ENCODE measurements around the gene LDLRAD4.
"Not testable (repeated sequence)": the region's sequence is repeated elsewhere in the genome, so short reads cannot be mapped to it uniquely, and the experiment has no call there.

Gene LDLRAD4

GRCh38 chr18:13481331-13481730 lies 262.8 kb downstream of the LDLRAD4 start:
- DNase-seq: no peak

DNA sequence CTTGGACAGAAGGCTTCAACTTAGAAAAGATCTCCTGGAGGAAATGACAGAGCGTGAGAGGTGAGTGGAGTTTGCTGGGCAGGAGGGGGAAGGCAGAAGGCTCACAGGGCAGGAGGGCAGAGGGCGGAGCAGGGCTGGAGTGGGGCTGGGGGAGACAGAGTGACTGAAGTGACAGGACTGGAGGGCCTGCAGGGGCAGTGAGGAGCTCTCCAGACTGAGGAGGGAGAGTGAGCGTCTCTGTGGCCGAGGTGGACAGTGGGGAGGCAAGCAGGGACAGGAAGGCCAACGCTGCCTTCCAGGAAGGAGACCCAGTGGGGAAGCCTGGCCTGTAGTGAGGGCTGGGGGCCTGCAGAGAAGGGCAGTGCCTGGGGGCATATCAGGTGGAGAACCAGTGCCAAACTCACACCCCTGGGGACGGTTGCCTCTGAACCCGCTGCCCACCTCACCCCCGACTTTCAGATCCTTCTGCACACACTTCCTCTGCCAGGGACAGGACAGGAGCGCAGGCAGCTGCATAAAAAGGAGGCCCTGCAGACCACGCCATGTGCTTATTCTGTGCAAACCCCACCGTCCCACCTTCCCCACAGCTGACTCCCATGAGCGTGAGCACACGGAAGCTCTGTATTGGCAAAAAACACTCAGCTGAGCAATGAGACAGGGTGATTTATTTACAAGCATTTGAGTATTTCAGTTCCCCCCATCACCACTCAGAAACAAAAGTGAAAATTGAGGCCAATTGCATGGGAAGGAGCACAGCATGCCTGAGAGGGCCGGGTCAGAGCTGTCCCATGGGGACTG lies 263.5 kb downstream of the LDLRAD4 start:
- no peak for DNase-seq

GRCh38 chr18:13482618-13482945 lies 264.0 kb downstream of the LDLRAD4 start:
- no peak for DNase-seq

GRCh38 chr18:13483316-13484270 lies 265.0 kb downstream of the LDLRAD4 start:
- DNase-seq: no peak

DNA sequence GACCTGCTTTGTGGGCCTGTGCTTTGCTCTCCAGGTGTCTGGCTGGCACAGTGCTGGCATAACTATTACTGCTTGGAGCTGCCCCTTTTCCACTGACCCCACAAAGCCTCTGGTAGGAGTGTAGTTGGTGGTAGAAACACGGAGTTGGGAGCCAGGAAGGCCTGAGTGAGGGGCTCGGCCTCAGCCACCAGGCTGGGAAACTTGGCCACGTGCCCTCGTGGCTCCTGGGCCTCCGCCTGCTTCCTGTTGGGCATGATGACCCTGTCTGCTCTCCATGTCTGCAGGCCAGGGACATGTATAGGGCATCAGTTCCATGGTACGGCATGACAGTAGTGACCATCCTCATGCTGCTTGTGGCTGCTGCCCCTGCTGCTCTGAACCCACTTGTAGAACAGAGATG lies 266.6 kb downstream of the LDLRAD4 start:
- DNase-seq: no peak

DNA sequence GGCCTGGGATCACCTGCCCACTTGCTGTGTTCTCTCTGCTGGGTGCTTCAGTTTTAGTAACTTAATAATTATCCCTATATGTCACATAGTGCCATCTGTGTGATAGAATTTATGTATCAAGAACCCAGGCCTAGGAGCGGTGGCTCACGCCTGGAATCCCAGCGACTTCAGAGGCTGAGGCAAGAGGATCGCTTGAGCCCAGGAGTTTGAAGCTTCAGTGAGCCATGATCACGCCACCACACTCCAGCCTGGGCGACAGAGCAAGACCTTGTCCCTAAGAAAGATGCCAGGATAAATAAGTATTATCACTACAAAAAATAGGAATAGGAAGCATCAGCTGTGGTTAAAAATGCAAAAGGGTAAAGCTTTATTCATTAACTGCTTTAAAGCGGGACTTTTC lies 267.0 kb downstream of the LDLRAD4 start:
- no peak for DNase-seq

DNA sequence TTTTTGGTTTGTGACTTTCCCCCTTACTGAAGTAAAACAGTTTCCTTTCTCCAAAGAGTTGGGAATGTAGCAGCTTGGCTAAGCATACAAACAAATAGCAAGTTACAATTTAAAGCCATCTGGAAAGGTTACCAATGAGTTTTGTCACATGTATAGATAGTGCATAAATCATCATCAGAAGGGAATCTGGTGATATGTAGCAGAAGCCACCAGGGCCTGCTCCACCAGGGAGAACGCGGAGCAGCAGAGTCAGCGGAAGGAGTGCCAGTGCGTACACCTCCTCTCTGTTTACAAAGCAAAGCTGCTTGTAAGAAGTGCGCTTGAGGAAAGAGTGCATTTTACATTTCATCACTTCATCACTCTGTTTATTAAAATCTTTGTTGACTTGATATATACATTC lies 267.7 kb downstream of the LDLRAD4 start:
- DNase-seq: no peak

- DNase-seq: no peak
Measured at GRCh38 chr18:13486686-13487085, 268.1 kb downstream of the LDLRAD4 start.

- DNase-seq: no peak
Measured at GRCh38 chr18:13487237-13487636, 268.7 kb downstream of the LDLRAD4 start.

- DNase-seq: no peak
Measured at GRCh38 chr18:13488281-13488929, 269.8 kb downstream of the LDLRAD4 start.

DNA sequence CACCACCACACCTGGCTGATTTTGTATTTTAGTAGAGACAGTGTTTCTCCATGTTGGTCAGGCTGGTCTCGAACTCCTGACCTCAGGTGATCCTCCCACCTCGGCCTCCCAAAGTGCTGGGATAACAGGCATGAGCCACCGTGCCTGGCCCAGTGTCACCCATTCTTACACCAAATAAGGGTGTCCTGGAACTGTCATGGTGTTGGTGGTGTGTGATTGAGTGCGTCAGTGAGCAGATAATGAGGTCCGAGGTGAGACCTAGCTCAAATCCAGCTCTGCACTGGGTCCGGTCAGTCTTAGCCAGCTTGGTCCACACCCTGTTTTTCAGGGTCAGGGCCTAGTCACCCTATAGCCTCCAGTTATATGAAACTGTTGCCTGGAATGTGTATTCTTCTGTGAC lies 270.7 kb downstream of the LDLRAD4 start:
- DNase-seq: not testable (repeated sequence)

GRCh38 chr18:13491138-13491537 lies 272.6 kb downstream of the LDLRAD4 start:
- no peak for DNase-seq

GRCh38 chr18:13492314-13492713 lies 273.8 kb downstream of the LDLRAD4 start:
- peak; percentile 46 for DNase-seq

DNA sequence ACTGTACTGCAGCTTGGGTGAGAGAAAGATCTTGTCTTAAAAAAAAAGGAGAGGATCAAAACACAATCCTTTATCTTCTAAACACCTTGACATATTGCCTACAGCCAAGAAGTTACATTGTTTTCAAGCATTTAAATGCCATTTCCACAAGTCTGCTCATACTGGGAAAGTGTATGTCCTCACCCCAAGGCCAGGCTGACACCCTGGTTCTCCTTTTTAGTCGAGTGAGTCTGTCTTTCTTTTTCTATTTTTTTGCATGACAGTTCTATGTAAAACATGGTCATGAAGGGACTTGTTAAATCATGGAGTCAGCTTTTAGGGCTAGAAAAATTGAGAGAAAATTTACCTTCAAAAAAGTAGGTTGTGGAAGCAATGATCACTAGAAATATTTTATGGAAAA lies 274.5 kb downstream of the LDLRAD4 start:
- no peak for DNase-seq

DNA sequence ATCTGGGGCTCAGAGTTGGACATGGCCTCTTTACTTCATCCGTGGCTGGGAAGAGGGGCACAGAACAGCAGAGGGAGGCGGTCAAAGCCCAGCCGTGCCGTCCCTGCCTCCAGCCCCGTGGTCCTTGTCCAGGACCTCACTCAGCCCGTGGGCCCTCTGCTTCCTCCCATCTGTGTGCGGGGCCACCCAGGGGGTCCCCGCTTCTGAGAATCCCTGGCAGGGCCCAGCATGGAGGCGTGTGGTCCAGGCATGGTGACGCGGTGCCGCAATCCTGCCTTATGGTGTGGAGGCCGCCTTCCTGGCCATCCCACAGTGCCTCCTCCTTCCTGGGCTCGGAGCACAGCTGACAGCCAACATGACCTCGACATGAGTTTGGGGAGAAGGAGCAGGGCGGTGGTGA lies 275.2 kb downstream of the LDLRAD4 start:
- DNase-seq: no peak

DNA sequence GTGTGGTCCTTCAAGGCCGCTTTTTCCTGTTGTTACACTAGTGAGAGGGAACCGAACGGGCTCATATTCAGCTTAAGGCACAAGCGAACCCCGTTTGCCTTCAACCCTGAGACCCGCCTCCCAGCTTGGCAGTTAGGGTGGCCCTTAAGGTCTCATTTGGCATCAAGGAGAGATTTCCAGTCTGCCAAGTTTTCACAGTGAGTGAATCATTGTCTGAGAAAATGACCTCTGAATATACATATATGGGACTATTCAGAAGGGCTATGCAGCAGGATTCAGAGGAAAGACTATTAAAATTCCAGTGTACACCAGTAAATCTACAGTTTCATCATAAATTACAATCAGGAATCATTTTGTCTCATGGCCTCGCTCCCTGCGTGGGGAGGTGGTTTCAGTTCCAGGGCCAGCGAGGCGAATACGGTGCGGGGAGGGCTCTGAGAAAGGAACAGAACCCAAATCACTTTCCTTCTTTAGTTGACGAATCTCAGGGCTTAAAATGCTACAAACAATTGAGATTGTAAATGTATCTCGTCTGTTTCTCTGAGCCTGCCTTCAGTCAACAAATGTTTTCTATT lies 276.4 kb downstream of the LDLRAD4 start:
- DNase-seq: no peak

DNA sequence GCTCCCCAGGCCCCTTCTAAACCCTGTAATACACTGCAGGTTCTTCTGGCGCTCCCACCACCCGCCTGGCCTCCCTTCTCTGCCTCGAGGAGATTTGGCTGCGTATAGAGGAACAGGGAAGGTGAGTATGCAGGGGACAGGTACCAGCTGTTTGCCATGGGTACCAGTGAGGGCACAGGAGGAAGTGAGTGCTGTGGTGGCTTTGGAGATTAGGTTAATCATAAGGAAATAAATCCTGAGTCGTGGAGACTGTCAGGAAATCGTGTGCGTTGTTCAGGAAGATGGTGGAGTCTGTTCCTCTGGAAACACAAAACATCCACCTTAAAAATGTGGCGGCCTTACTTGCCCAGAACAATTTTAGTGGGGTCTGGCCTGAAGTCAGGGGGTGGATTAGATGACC lies 277.4 kb downstream of the LDLRAD4 start:
- no peak for DNase-seq

GRCh38 chr18:13496691-13497281 lies 278.2 kb downstream of the LDLRAD4 start:
- no peak for DNase-seq

DNA sequence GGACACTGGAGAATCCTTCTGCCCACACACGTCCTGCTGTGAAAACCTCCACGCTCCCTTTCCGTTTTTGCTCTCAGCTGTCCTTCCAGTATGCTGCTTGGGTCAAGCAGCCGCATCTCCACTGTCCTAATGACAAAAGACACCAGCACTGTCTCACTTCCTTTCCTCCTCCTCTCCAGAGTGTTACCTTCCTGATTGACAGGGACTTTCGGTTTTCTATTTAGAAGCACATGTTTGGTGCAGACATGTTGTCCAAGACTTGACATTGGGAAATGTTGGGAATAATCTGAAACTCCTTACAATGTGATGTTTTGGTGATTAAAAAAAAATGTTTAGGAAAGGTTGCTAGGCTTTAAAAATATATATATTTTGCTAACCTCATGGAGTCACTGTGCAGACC lies 281.2 kb downstream of the LDLRAD4 start:
- DNase-seq: no peak

DNA sequence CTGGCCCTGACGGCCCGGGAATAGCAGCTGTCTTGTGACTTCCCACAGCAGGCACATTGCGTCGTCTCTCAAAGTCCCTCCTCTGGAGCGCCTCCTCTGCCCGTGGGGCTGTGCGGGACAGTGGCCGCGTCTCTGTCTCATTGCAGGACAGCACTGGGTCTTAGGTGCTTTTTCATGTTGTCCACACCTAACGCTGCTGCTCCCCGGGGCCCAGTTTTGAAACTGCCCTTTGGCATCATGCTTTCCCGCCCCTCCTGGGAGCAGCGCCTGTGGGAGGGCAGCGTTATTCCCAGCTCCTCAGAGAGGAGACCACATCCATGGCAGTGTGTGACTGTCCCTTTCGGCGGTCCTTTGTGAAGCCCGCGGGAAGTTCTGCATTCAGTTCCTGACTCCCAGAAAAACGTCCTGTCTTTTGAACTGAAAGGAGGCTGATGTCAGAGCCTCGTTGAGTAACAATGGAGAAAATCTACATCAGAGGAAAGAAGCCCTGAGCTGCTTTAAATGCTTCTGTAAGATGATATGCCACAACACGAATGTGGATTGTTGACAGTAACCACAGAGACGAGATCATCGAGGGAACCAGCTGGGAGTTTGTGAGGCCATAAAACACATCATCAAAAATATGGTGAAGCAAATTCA lies 281.8 kb downstream of the LDLRAD4 start:
- no peak for DNase-seq

DNA sequence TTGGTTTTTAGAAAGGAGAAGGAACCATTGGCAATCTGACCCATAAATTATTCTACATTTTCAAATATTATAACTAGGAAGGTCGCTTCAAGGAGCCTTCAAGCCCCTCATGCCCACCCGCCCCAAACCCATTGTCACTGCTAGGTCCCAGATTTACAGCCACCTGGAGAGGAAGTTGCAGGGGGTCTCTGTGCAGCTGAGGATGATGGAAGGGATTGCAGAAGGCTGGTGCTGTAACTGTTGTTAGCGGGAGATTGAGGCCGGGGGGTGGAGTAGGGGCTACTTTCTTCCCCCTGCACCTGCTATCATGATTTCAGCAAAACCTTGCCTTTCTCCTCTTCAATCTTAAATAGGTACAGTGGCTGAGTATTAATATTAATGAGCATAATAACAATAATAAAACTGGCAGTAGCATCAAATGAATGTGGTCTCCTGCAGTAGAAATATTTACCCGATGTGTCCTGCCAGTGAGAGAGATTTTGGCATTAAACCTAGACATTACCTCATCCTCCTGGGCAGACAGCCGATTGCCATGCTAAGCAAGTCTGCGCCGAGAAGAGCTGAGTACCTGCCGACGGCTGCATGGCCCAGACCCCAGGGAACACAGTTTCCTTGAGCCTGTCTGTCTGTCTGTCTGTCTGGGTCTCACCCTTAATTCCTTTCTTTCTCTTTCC lies 282.4 kb downstream of the LDLRAD4 start:
- DNase-seq: no peak

GRCh38 chr18:13501543-13501887 lies 283.0 kb downstream of the LDLRAD4 start:
- DNase-seq: no peak
